TTC549 (cell line): ENCODE measurements around the gene S100A4.

Experiments
- FAIRE-seq: peaks from 2 replicates; lab custom pipeline; 2012; peaks lifted over from hg19 to GRCh38; lab: Jason Lieb, UNC

S100A4 gene

DNA sequence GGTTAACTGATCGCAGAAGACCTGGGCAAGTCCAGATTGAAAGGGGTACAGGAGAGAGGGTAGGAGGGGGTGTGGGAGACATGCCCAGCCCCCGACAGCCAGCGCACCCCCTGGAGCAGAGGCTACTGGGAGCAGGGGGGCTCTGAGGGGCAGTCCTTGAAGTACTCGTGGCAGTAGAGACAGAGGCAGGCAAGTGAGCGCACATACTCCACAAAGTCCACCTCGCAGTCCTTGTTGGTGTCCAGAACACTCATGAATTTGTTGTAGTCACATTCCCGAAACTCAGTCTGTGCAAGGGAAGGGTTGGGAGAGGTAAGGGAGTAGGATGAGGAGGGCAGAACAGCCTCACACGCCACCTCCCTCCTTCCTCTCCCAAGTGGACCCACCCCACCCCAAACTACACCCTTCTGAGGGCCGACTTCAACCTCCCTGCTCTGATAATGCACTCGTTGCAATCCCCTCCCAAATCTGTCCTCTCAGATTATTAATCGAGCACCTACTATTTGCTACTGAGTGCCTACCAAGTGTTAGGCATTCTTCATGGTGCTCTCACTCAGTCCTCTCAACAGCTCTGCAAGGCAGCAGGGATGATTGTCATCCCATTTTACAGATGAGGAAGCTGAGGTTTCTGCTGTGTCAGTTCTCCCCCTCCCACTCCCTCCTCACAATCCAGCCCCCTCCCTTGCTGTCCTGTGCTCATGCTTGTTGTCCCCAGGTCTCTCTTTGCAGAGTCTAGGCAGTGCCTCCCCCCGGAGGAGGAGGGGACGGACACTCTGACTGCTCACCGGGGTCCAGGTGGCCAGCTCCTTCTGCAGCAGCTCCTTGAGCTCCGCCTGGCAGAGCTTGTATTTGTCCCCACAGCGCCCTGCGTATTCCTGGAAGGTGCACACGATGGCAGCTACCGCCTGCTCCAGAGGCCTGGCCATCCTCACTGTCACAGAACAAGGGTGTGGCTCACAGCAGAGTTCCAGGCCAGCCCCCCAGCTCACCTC, 2.2 kb upstream of the S100A4 start:
- no peak for FAIRE-seq

DNA sequence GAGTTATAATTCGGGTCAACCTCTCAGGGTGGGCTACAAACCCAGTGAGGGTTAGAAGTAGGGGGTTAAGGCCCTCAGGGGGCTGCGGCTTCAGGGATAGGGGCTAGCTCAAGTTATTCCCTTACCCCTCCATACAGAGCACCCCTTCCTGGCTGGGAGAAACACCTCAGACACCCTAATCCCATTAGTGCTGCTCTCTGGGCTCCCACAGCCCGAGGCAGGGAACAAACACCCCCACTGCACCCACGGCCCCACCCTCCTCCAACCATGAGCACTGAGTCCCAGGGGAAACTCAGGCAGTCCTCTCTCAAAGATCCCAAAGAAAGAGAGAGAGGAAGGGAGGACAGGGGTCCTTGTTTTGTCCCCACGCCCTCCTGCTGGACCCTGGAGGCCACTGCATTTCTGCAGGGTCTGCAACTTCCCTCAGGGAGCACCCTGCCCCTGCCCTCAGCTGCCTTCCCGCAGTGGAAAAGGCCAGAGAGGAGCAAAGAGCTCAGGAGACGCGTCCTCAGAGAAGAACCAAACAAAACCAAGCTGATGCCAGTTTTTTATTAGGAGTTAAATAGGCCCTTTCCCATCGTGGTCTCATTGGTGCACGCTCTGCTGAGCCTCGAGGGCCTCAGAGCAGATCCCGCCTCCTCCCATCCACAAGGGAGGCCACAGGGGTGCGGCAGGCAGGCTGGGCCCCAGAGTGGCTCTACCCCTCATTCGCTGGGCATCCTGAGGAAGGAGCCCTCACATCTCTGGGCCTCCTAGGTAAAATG, 1.4 kb upstream of the S100A4 start:
- FAIRE-seq, result no peak

DNA sequence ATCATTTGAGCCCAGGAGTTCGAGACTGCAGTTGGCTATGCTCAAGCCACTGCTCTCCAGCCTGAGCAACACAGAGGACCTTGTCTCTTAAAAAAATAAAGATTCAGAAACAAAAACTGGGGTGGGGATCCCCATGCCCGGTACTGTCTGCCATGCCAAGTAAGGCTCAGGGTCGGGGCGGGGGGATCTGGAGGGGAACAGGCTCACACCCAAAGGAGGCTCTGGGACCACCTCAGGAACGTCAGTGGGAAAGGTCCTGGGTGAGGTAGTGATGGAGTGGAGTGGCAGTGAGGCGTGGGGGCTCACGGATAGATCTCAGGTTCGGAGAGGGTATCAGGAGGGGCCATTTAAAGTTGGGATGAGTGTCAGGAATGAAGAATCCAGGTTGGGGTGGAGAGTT, 765 bp upstream of the S100A4 start:
- no peak for FAIRE-seq

DNA sequence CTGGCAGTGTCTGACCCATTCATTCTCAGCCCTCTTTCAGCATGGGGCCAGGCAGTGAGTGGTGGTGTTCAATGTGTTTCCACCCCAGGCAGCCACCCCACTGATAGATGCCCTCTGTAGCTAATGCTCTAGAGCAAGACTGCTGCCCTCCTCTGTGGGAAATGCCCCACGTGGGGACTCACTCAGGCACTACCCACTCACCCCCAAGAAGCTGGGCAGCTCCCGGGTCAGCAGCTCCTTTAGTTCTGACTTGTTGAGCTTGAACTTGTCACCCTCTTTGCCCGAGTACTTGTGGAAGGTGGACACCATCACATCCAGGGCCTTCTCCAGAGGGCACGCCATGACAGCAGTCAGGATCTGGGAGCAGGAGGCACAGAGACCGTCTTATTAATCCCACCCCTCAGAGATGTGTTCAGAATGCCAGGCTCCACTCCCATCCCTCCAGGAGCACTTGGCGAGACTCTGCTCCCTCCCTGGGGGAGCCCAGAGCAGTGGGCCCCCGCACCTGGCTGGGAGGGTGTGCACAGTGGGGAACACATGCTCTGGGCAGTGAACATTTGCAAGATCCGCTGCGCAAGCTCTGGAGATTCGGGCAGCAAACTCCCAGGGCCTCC, 1.0 kb downstream of the S100A4 start:
- FAIRE-seq, result no peak

DNA sequence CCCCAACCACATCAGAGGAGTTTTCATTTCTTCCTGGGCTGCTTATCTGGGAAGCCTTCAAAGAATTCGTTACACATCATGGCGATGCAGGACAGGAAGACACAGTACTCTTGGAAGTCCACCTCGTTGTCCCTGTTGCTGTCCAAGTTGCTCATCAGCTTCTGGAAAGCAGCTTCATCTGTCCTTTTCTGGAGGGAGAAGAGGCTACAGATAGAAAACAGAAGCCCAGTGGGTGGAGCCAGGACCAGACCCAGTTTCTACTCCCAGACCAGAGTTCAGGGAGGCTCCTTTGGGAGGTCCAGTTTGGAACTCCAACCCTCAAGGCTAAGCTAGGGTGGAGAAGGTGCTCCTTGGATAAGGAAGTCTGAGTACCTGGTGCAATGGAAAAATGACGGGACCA, 1.9 kb downstream of the S100A4 start:
- no peak for FAIRE-seq

DNA sequence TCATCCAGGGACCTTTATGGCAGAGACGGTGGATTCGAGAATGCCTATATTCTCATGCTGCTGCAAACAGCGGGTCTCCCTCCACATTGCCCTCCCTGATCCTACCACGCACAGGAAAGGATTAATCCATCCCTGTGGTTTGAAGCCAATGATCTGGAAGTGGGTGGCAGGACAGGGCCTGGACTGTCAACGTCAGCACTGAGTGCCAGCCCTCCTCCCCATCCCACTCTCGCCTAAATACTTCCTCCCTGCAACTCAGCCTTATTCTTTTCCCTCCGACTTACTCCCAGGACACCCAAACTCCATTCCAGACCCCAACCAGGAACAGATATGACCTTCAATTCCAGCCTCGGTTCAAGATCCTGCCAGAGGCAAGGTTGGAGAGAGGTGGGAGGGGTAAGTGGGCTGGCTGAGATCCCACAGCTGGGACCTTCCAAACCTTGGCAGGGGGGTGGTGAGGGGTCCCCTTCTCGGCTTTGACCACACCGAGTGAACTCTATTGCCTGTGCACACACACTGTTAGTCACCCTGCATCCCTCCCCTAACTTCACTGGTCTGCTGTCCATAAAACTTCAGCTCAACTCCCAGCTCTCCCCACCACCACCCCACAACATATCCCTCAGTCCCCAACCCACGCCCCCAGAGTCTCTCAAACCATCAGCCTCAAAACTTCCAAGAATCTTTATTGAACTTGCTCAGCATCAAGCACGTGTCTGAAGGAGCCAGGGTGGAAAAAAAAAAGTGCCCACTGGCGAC, 2.5 kb downstream of the S100A4 start:
- no peak for FAIRE-seq

DNA sequence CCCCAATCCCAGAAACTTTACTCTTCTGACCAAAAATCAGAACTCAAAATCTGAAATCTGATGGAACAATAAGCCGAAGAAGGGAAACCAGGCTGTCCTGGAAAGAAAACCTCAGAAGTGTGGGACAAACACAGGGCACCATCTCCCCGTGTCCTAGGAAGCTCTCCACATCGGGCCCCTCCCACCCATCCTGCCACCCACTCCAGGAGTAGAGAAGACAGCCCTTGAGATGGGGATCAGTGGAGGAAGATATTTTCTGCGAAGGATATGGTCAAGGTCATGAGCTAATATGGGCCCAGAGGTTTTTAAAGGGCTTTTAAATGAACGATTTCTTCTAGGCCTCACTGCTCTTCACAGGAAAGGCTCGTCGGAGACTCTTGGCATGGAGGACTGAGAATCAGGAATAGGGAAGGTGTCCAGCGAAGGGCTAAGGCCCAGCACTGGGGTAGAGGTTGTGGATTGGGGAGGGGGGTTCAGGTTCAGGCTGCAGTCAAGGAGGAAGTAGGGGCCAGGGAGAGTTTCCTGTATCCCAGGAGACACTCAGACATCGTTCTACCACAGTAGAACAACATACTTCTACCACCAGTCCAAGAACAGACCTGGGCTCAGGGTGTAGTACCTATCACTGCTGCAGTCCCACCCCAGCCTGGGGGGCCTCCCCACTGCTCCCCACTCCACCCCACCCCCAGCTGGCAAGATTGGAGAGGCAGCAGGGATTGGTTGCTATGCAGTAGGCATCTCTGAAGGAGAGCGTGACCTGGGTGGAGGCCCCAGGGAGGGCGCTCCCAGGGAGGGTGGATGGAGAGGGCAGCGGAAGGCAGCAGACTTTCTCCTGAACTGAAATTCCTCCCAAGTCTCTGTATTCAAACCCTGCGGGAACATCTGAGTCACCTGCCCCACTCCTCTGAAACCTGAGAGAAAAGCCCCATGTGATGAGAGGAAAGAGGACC, 3.7 kb downstream of the S100A4 start:
- FAIRE-seq, result no peak

DNA sequence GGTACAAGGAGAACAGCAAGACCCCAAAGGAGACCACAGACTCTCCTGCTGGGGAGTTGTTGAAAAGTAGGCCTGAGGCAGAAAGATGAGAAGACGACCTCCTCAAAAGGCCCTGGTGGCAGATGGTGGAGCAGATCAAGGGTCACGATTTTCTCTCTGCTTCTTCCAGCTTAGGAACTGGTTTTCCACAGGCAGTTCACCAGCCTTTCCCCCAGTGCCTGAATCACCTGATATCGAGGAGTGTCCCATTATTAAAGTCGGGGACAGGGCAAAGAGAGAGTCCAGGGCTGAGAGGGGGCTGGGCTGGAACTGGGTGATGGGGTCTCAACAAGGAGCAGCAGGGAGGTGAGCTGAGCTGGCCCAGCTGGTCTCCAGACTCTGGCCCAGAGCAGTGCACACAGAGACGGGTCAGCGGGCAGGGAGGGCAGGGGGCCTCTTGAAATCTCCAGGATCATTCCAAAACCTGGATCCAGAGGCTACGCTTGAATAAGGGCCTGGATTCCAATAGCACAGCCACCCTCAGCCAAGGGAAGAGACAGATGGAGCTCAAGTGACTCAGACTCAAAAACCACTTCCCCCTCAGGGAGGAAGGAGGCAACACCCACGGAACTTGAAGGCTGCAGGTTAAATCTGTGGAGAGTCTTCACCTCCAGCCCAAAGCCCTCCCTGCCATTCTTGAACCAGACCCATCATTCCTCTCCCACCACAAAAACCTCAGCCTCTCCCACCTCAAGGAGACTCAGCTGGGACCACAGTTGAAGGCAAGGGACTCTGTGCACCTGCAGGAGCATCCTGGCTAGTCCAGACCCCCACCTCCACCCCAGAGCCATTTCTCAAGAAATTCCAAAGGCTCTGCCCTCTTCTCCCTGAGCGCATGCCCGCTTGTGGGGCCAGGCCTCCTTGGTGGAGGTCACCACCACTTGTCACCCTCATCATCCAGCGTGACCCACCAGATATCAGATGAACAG, 4.9 kb downstream of the S100A4 start, which contains the start of gene S100A5:
Gene S100A5 (minus strand): TSS at position 541 of the 968 bp plus-strand sequence. CDS start 743 bp downstream, outside the sequence.
- FAIRE-seq, result no peak

DNA sequence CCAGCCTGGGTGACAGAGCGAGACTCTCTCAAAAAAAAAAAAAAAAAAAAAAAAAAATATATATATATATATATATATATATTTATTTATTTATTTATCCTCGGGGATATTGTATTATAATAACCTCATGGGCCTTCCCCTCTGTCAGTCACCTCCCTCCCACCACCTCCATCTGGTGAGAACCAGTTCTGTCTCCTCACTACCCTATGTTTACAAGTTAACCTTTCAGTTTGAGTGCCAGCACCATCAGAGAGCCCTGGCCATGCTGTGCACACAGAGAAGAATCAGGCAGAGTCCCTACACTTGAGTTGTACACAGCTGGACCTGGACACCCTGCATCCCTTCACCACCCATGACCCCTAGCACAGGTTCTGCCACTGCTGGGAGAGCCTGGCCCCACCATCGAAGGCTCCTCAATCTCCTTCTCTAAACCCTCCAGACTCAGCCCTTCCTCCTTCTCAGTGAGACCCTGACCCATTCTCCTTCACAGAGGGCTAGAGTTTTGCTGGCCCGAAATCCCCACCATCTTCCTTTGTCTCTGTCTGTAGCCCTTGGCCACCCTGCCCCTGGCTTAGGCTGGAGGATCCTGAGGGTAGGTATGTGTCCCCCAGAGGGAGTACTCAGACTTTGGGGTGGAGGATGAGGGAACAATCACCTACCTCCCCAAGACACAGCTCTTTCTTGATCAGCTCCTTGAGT, 6.1 kb downstream of the S100A4 start:
- no peak for FAIRE-seq

DNA sequence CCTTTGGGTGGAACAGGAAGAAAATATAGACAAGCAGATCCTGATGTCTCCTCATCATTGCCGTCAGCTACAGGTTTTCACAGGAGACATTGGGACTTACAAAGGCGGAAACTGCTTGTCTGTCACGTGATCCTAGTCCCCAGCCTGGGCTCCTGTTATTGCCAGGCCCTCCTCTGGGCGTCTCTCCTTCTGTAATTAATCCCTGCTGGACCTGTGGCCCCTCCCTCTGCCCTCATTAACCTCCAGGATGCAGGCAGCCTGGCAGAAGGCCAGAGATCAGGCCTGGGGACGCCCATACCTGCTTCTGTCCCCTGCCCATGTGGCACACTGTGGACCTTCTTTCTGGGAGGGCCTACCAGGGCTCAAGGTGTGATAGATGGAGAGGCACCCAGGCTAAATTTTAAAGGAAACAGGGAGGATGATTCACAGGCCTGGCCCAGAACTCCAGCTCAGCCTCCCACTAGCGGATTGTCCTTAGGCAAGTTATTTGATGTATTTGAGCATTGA, 7.2 kb downstream of the S100A4 start:
- no peak for FAIRE-seq

DNA sequence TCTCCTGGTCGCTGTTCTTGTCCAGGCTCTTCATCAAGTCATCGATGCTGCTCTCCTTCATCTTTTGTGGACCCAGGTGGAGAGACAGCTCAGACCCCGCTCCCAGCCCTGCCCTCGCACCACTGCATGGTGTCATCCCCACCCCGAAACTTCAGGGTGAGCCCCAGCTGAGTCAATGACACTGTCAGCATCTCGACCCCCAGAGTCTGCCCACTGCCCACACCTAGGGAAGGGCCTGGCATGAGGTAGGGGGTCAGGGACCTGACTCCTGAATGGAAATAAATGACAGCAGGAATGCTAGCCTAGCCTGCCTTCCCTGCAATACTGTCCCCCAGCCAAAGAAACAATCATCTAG, 8.3 kb downstream of the S100A4 start:
- FAIRE-seq, result no peak

DNA sequence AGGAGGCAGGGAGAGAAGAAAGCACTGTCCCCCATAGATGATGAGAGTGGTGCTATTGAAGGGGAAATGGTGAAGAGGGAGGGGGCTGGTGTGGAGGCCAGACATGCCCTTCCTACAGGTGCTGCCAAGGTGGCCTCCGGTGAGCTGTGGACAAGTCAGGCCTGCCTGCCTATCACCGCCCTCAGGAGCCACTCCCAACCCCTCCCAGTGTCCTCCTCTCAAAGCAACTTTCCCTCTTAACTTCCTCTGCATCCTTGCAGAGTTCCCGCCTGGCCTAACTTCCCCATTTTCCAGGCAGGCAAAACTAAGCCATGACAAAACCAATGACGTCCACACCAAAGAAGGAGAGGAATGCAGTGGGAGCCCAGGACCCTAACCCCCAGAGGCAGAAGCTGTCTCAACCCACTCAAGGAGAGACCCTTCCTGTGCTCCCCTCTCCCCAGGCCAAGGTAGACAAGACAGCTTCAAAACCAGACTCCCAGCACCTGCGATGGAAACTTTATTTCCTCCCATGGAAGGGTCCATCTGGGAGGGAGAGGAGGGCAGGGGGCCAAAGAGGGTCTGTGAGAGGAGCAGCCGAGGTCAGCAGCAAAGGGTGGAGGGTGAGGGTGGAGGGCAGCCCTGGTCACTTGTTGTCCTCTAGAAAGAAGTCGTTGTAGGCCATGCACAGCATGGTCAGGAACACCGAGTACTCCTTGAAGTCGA, 8.8 kb downstream of the S100A4 start:
- FAIRE-seq, result no peak

DNA sequence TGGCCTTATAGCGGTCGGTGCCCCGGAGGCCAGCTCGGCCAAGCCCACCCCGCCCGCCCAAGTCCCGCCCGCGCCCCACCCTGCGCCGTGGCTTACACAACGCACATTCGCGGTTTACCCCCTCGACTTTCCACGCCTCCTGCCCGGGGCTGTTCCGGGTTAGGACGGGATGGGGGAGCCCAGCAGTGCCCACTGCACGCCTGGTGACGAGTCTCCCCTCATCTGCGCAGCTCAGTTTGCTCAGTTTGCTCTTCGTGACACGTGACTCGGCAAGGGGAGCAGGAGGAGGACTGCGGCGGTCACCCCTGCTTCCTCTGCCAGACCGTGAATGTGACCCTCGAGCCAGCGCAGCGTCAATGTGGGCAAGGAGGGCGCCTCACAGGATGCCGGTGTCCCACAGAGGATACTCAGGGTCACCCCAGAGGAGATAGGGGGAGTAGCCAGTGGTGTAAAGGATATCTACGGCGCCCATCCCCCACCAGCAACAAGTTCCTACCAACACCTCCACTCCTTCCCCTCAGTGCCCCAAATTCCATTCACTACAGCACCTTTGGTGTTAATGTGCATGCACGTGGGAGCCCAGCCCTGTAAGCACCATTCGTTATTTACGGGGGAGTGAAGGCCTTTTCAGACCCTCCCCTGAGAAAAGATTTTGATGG, 9.5 kb downstream of the S100A4 start:
- FAIRE-seq, result no peak

DNA sequence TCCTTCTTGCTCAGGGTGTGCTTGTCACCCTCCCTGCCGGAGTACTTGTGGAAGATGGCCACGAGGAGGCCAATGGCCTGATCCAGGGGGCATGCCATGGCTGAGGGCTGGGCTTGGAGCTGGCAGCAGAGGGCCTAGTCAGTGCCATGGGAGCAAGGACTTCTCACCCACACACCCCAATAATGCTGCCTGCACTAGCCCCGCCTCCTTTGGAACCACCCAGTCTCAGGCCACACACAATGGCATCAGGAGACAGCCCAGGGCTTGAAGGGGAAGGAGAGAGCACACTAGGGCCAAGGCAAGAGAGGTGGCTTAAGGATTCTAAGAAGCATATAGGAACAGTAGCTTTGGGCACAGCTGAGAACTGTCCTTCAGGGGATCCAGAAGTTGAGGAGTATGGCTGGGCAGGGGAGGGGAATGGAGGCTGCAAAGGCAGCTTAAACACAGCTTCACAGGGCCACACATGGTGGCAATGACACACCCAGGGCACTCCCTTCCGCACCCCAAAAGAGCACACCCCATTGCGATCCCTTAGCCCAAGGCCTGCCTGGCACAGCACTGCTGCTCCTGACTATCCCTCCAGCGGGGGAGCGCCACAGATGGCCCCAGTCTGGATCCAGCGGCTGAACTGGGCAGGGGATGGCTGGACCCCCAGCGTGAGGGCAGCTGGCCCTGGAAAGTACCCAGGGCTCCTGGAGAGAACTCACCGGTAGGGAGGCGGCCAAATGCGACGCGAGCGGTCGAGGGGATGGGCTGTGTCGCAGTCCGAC, 10.2 kb downstream of the S100A4 start, which contains the start of gene S100A6:
Gene S100A6 (minus strand): TSS at position 750 of the 770 bp plus-strand sequence. CDS start 652 bp downstream, at position 98.
- no peak for FAIRE-seq

DNA sequence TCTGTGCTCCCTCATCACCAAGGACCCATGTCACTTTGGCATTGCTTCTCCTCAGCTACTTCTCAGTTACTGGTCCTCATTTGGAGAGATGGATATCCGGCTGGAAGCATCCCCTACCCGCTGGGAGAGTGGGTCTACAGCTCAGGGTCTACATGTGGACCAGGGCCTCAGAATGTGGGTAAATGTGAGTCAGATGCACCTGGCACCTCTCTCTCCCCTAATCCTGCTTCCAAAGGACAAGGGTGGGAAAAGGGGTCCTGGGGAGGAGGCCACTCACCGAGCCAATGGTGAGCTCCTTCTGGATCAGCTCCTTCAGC, 10.7 kb downstream of the S100A4 start:
- no peak for FAIRE-seq

DNA sequence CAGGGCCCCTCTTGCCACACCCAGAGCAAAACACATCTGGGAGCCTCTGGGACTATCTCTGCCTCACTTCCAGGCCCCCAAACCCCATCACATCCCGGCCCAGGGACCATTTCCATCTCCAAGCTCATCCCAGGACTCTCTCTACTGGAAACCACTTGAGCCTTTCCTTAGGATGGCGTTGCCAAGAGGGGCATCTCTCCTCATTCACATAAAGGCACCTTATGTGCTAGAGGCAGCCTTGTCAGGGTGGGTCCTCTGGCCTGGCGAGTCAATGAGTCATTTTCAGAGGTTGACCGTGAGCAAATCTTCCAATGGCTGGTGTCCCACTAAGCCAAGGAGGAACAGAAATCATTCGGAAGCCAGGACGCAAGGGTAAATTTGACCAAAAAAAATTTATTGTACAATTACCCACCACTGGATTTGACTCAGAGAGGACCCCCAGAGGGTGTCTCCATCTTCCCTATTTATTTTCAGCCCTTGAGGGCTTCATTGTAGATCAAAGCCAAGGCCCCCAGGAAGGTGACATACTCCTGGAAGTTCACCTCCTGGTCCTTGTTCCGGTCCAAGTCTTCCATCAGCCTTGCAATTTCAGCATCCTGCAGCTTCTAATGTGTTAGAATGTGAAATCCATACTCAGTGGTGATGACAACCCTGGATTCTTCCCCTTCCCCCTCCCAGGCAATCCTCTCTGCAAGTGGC, 11.2 kb downstream of the S100A4 start:
- no peak for FAIRE-seq
